Lung (tissue), 12 donors: ENCODE data around the gene TNS4. TPM values are rescaled to one million over a fixed set of nuclear protein-coding genes. Genes with fewer than 3 reads are reported as not detected.

ENCODE experiments used
- ATAC-seq: fragments of 200-7000 bp; cut with Tn5 transposase; one replicate; pipeline ENCODE4 v1.9.1; 2020; ENCODE audit warnings: moderate number of reproducible peaks; ENCODE audit not compliant: insufficient read depth, low FRiP score
- DNase-seq, 3 donors: peaks; one replicate each; pipeline ENCODE4 v3.0.0-alpha.2; 2013 to 2017
- H3K27ac ChIP-seq, 2 donors: one replicate each; pipeline ENCODE4 v1.5.1; 2013; ENCODE audit warnings: mild to moderate bottlenecking in 2 of 2, moderate library complexity in 2 of 2, control low read depth in 1 of 2, inconsistent platforms in 1 of 2, low read depth in 1 of 2, low read length in 1 of 2
- H3K27me3 ChIP-seq, 3 donors: one replicate each; pipeline ENCODE4 v1.5.1; 2013; ENCODE audit warnings: low read length in 2 of 3; ENCODE audit not compliant: control insufficient read depth in 3 of 3, insufficient read depth in 3 of 3
- H3K36me3 ChIP-seq, 4 donors: one replicate each; pipeline ENCODE4 v1.5.1; 2013; ENCODE audit warnings: low read length in 4 of 4, mild to moderate bottlenecking in 1 of 4, moderate library complexity in 1 of 4; ENCODE audit not compliant: control insufficient read depth in 4 of 4, insufficient read depth in 4 of 4
- H3K4me1 ChIP-seq, 5 donors: one replicate each; pipeline ENCODE4 v1.5.1; 2013; ENCODE audit warnings: low read length in 5 of 5, mild to moderate bottlenecking in 2 of 5, moderate library complexity in 1 of 5; ENCODE audit not compliant: control insufficient read depth in 5 of 5, insufficient read depth in 5 of 5
- H3K4me3 ChIP-seq: one replicate; pipeline ENCODE4 v1.5.1; 2013; ENCODE audit warnings: mild to moderate bottlenecking, control low read depth, moderate library complexity
- H3K9ac ChIP-seq, 2 donors: one replicate each; pipeline ENCODE4 v1.5.1; 2013; ENCODE audit warnings: low read length in 2 of 2, control low read depth in 1 of 2; ENCODE audit not compliant: insufficient read depth in 1 of 2
- H3K9me3 ChIP-seq, 4 donors: one replicate each; pipeline ENCODE4 v1.5.1; 2013; ENCODE audit warnings: low read length in 3 of 4, mild to moderate bottlenecking in 1 of 4, moderate library complexity in 1 of 4; ENCODE audit not compliant: control insufficient read depth in 4 of 4, insufficient read depth in 3 of 4
- CTCF ChIP-seq: IDR thresholded peaks from 2 replicates; pipeline ENCODE4 v1.5.1; 2012; ENCODE audit warnings: mild to moderate bottlenecking; ENCODE audit errors: control extremely low read depth, extremely low read depth
- polyA plus RNA-seq, 2 donors: library from polyadenylated mRNA; stranded (reverse); fragments of 200-250 nt; gene quantifications; one replicate each; pipeline ENCODE4 v1.2.1, GENCODE V29; 2013
- total RNA-seq, 2 donors: library from RNA; depleted of rRNA in 1 of 2; stranded (reverse); fragments of >200 nt in 1 of 2; gene quantifications; one replicate each; pipeline ENCODE4 v1.2.1, GENCODE V29; 2014 to 2021
- donor health status: control.
- donor health status: control.
- donor health status: Bipolar disorder and iron deficiency.
- donor health status: healthy.
- donor health status: DM: yes; HTN: yes; CAD: no.

Gene TNS4
- total and polyA plus RNA-seq, 4 donors = 0.17 to 6.8 (median 2.2) TPM

- TF ChIP-seq CTCF = no peak
- no peak overlapping the region for H3K27ac ChIP-seq
- H3K9ac ChIP-seq = no peak overlapping the region
- no peaks in the 10 kb centered on the region for H3K9me3 ChIP-seq
- DNase-seq = no peak
- H3K27me3 ChIP-seq = no peaks in the 10 kb centered on the region
- no peak overlapping the region for H3K4me3 ChIP-seq
- H3K36me3 ChIP-seq = no peaks in the 10 kb centered on the region
- ATAC-seq = no peak
- peaks cover 0 to 3% (median 0%) of the 10 kb centered on the region in 5 donors for H3K4me1 ChIP-seq
Measured at GRCh38 chr17:40427002-40427491, 74.4 kb downstream of the TNS4 start.

Other genes starting within 250 kb of the TNS4 start
- 1 to 10 TPM; 5.5 to 5.7 TPM for gene CDC6, start 213.7 kb downstream of the TNS4 start, total RNA-seq
- gene CDC6, start 213.7 kb downstream of the TNS4 start, polyA plus RNA-seq = 1 to 10 TPM; 3.3 to 6.0 TPM
- 10 to 100 TPM; 36.4 to 75.3 TPM for gene RARA, start 192.4 kb downstream of the TNS4 start, total RNA-seq
- 10 to 100 TPM; 49.8 to 51.7 TPM for gene RARA, start 192.4 kb downstream of the TNS4 start, polyA plus RNA-seq
- gene GJD3, start 136.9 kb downstream of the TNS4 start, total RNA-seq = 1 to 10 TPM in 1 of 2 donors, not detected in 1; 3.6 TPM
- 1 to 10 TPM in 1 of 2 donors, under 1 TPM in 1; 0.53 to 1.4 TPM for gene GJD3, start 136.9 kb downstream of the TNS4 start, polyA plus RNA-seq
- gene TOP2A, start 83.7 kb downstream of the TNS4 start, total RNA-seq = 10 to 100 TPM in 1 of 2 donors, 1 to 10 TPM in 1; 5.9 to 21.6 TPM
- 10 to 100 TPM in 1 of 2 donors, 1 to 10 TPM in 1; 2.6 to 13.4 TPM for gene TOP2A, start 83.7 kb downstream of the TNS4 start, polyA plus RNA-seq
- 100 to 1,000 TPM; 205 to 565 TPM for gene IGFBP4, start 58.2 kb downstream of the TNS4 start, total RNA-seq
- 100 to 1,000 TPM; 197 to 225 TPM for gene IGFBP4, start 58.2 kb downstream of the TNS4 start, polyA plus RNA-seq
- gene CCR7, start 63.8 kb upstream of the TNS4 start, total RNA-seq = 1 to 10 TPM; 1.8 to 4.0 TPM
- gene CCR7, start 63.8 kb upstream of the TNS4 start, polyA plus RNA-seq = 1 to 10 TPM; 2.1 to 5.9 TPM
- gene SMARCE1, start 146.2 kb upstream of the TNS4 start, total RNA-seq = 100 to 1,000 TPM in 1 of 2 donors, 10 to 100 TPM in 1; 76.4 to 137 TPM
- 10 to 100 TPM; 55.2 to 58.1 TPM for gene SMARCE1, start 146.2 kb upstream of the TNS4 start, polyA plus RNA-seq
- gene KRT222, start 163.6 kb upstream of the TNS4 start, total RNA-seq = under 1 TPM in 1 of 2 donors, not detected in 1; 0.18 TPM
- under 1 TPM; 0.10 to 0.26 TPM for gene KRT222, start 163.6 kb upstream of the TNS4 start, polyA plus RNA-seq
- gene KRT24, start 202.1 kb upstream of the TNS4 start, total RNA-seq = not detected
- gene KRT24, start 202.1 kb upstream of the TNS4 start, polyA plus RNA-seq = under 1 TPM; 0.05 to 0.08 TPM